ENCODE data around the gene KRTAP3-3. TPM values are rescaled to one million over a fixed set of nuclear protein-coding genes. Genes with fewer than 3 reads are reported as not detected.

KRTAP3-3 gene
- total RNA-seq, 1 donor = not detected

- TF ChIP-seq CTCF (IDR thresholded peaks at IDR 0.05; ENCODE audit: insufficient read depth, low read depth, low read length) = no peak
- H3K4me3 ChIP-seq (ENCODE audit: low read depth, low read length) = no peak overlapping the region
- no peak for DNase-seq (ENCODE audit: low read depth)
These were observed 1.2 kb upstream of the KRTAP3-3 start for GRCh38 chr17:40995116-40995515.

DNA sequence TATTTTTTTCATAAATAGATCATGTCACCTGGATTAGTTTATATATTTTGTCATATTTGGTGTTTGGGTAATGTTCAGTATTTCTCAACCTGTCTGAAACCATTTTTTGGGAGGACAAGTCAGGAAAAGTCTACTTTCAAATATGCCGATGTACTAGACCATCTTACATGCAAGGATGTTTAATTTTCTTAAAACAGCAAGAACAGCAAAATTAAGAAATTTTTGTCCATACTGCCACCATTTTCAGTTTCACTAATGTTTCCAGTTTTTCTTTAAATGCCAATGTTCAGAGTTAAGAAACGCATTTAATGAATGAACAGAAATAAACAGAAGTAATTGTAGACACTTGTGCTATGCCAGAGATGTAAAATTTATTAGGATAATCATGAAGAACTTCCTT lies 880 bp downstream of the KRTAP3-3 start:
- TF ChIP-seq CTCF (IDR thresholded peaks at IDR 0.05; ENCODE audit: insufficient read depth, low read depth, low read length) = no peak
- DNase-seq (ENCODE audit: low read depth) = no peak
- H3K4me3 ChIP-seq (ENCODE audit: low read depth, low read length) = no peak overlapping the region

DNA sequence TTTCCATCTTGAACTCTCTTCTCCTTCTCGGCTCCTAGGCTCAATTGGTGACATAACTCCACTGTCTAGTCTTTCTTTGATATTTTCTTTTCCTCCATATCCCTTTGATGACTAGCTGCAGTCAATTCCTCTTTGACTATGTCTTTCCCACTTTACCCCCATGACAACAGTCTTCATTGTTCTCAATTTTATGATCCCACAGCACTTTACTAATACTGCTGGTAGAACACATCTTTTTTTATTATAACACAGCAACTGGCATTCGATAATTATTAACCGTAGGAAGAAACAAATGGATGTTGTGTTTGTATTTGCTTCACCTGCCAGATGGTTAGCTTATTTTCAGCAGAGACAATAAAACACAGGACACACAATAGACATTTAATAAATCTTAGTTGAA lies 1.3 kb downstream of the KRTAP3-3 start:
- H3K4me3 ChIP-seq (ENCODE audit: low read depth, low read length) = no peak overlapping the region
- TF ChIP-seq CTCF (IDR thresholded peaks at IDR 0.05; ENCODE audit: insufficient read depth, low read depth, low read length) = no peak
- DNase-seq (ENCODE audit: low read depth) = no peak

DNA sequence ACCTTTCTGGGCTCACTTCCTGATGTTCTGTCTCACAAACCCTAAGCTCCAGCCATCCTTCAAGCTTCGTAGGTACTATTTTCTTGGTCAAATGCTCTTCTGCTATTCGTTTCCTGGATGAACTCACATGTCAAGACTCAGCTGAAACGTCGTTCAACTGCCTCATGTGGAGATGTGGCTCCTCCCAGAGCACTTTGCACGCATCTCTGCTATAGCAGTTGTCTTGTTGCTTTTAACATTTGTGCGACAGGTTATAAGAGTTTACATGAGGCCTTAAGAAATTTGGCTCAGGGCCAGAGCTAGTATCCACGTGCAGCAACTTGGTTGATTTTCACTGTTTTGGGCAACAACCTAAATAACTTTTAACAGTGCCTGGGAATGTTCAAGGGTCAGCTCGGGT lies 7.0 kb downstream of the KRTAP3-3 start:
- no peak for TF ChIP-seq CTCF (IDR thresholded peaks at IDR 0.05; ENCODE audit: insufficient read depth, low read depth, low read length)
- H3K4me3 ChIP-seq (ENCODE audit: low read depth, low read length) = no peak overlapping the region
- DNase-seq (ENCODE audit: low read depth) = no peak

GRCh38 chr17:40984226-40984625 lies 9.7 kb downstream of the KRTAP3-3 start, which contains the start of gene KRT40:
KRT40 (minus strand) TSS chr17:40984326; CDS start chr17:40984273, 53 bp downstream.
- no peak for DNase-seq (ENCODE audit: low read depth)
- H3K4me3 ChIP-seq (ENCODE audit: low read depth, low read length) = no peak within 1 kb of the TSS
- no peak for TF ChIP-seq CTCF (IDR thresholded peaks at IDR 0.05; ENCODE audit: insufficient read depth, low read depth, low read length)

DNA sequence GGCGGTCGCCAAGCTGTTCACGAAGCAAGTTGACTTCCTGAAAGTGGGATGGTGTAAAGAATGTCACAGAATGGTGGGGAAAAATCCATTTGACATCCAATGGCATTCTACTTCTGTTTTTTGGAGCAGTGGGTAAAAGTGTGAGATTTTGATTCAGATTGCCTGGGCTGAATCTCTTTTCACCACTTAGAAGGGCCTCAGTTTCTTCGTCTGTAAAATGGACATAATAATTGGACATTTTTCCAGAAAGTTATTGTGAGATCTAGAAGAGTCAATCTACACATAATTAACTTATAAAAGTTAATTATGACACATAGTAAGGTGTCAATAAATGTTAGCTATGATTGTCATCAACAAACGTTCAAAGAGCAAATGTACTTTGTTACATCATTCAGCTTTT lies 12.8 kb downstream of the KRTAP3-3 start:
- DNase-seq (ENCODE audit: low read depth) = no peak
- TF ChIP-seq CTCF (IDR thresholded peaks at IDR 0.05; ENCODE audit: insufficient read depth, low read depth, low read length) = no peak
- H3K4me3 ChIP-seq (ENCODE audit: low read depth, low read length) = no peak overlapping the region

- peak; percentile 62 for DNase-seq (ENCODE audit: low read depth)
- TF ChIP-seq CTCF (IDR thresholded peaks at IDR 0.05; ENCODE audit: insufficient read depth, low read depth, low read length) = no peak
- H3K4me3 ChIP-seq (ENCODE audit: low read depth, low read length) = no peak overlapping the region
These were observed 13.4 kb downstream of the KRTAP3-3 start for GRCh38 chr17:40980596-40980995.
